Adrenal gland (tissue), 5 donors: ENCODE results near the gene WBP2NL.

Experiments
- CTCF ChIP-seq, 6 experiments: fragments of 450-650 bp in 4 of 6; fragments of 200-600 bp in 2 of 6; sonication (generic) in 1 of 6; IDR thresholded peaks; 1 replicate in 5 of 6; 2 replicates in 1 of 6; pipeline versions ENCODE4 v1.5.1 to v1.8.0; 2016 to 2021; ENCODE audit warnings: antibody characterized with exemption in 6 of 6, mild to moderate bottlenecking in 2 of 6, moderate library complexity in 1 of 6
- POLR2A ChIP-seq, 2 donors: fragments of 450-650 bp; IDR thresholded peaks; one replicate each; pipeline ENCODE4 v1.6.1; 2017; ENCODE audit warnings: antibody characterized with exemption in 2 of 2, mild to moderate bottlenecking in 2 of 2, moderate library complexity in 1 of 2
- donor health status: DM: no; HTN: no; CAD: no.

DNA sequence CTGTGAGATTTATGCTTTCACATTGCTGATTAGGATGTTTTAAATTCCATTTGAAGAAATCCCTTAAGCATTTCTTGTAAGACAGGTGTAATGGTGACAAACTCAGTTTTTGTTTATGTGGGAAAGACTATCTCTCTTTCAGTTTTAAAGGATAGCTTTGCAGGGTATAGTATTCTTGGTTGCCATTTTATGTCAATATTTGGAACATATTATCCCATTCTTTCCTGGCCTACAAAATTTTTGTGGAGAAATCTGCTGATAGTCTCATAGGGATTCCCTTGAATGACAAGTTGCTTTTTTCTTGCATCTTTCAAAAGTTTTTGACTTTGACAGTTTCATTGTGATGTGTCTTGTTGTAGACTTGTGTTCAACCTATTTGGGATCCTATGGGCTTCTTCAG is 43.2 kb downstream of the WBP2NL start:
- TF ChIP-seq CTCF (IDR thresholded peaks at IDR 0.05) (no peak), POLR2A (IDR thresholded peaks at IDR 0.05) (no peak)
